Stimulated activated CD4-positive, alpha-beta T cell treated with anti-CD3 and anti-CD28 coated beads, Interleukin-12 subunit alpha, Interleukin-12 subunit beta, amount 100 ng/mL, for 4 hours (primary cell): ENCODE measurements around the gene MCM8.
"Not testable (repeated sequence)": the region's sequence is repeated elsewhere in the genome, so short reads cannot be mapped to it uniquely, and the experiment has no call there.

ENCODE experiments used
- DNase-seq: peaks from one replicate; pipeline ENCODE4 v3.0.0-alpha.2; 2020

MCM8 gene

DNA sequence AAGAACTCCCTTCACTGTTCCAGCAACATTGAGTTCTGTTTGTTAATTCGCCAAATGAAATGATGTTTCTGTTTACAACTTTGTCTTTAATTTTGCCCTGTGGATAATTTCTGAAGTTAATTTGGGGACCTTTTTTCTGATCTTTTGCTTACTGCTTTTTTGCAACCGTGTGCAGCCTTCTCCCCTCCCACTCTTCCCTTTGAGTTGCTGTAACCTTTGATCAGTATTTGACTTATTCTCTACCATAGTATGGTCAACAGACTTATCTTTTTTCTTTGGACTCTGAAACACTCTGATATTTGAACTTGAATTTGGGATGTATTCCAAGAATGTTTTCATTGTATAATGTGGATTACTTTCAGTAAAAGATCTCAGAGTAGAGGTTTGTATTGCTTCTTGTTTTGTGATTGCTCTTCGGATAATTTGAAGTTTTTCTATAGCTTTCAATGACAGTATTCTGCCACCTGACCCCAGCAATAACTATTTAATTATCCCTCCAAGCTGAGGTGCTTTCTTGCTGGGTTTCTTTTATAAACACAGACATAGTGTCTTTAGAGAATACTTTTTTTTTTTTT lies 57.2 kb downstream of the MCM8 start:
- DNase-seq = no peak

DNA sequence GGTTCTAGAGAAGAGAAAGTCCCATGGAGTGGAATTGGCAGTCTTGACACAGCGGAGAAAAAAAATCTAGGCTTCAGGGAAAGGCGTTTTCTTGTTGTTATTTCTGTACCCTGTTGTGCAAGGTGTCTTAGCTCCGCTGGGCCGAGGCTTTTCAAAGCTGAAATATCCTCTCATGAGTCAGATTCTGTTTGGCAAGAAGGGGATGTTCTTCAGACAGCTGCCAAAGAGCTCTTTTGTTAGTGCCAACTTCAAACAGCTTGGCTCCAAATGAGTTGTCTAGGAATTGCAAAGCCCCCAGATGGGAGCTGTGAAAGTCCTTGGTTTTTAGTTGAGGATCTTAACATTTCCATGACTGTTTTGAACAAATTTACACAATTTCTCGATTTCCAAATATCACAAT lies 57.8 kb downstream of the MCM8 start:
- no peak for DNase-seq

DNA sequence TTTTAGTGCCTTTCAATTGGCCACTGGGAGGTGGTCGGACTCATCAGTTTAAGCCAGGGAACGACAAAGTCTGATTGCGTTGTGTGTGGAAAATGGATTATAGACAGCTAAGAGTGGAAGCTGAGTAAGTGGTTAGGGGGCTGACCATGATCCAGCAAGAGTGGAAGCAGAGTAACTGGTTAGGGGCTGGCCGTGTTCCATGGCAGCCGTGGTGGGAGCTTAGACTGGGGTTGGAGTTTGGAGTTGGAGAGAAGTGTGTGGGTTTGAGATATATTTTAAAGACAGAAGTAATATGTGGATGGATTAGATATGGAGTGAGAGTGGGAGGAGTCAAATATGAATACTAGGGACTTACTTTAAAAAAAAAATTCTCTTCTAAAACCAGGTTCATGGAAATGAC lies 61.7 kb downstream of the MCM8 start:
- no peak for DNase-seq

DNA sequence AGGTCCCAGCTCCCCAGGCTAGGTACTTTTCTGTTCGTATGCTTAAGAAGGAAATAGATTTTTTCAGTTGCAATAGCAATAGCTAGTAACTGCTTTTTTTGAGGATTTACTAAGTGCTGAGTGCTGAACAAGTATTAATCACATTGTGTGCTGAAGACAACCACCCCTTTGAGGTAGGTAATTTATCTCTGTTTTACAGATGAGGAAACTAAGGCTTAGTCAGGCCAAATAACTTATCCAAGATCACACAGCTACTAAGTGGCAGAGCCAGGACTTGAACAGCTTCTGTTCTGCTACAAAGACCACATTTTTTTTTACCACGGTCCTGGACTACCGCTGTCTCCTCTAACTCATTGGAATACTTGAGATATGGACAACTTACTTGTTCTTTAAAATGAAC lies 63.6 kb downstream of the MCM8 start:
- DNase-seq = no peak

DNA sequence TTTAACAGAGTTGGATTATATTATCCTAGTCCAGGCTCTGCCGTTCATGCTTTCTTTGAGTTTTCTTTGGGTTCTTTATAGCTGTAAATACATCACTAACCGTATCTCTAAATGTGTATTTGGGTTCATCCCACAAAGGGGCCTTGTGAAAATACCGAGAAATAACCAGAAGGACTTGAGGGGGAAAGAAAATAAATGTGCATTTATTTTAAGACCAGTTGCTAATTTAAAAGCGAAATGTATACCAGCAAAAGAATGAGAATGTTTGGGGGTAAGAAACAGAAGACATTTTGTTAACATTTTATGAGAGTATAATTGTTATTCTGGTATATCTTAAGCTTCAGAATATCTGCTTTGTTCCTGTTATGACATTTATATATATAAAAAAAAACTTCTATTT lies 64.5 kb downstream of the MCM8 start:
- no peak for DNase-seq

DNA sequence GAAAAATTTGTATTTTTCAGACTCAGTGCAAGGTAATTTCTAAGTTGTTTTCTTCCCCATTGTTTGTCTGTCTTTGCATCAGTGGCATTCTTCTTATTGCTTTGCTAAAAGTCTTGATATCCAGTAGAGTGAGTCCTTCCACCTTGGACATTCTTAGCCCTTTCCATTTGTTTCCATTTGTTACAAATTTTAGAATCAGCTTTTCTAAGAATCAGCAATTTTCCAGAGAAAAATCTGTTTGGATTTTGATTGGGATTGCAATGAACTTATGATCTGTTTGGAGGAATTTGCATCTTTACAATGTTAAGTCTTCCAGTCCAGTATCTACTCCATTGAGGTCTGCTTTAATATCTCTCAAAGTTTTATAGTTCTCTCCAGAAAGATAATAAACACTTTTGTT lies 67.0 kb downstream of the MCM8 start:
- DNase-seq = no peak

DNA sequence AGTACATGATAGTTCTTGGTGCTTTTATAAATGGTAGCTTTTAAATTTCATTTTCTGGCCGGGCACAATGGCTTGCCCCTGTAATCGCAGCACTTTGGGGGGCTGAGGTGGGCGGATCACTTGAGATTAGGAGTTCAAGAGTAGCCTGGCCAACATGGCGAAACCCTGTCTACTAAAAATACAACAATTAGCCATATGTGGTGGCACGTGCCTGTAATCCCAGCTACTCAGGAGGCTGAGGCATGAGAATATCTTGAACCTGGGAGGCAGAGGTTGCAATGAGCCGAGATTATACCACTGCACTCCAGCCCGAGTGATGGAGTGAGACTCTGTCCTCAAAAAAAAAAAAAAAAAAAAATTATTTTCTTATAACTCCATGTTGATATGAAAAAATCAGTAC lies 67.4 kb downstream of the MCM8 start:
- no peak for DNase-seq

DNA sequence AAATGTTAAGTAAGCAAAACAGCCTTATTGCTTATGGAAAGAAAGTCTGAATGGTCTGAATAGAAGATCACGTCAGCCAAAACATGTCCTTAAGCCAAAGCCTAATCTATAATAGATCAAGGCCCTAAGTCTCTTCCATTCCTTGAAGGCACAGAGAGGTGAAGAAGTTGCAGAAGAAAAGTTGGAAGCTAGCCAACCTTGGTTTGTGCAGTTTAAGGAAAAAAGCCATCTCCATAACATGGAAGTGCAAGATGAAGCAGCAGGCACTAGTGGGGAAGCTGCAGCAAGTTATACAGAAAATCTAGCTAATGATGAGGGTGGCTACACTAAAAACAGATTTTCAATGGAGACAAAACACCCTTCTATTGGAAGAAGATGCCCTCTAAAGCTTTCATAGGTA lies 74.3 kb downstream of the MCM8 start:
- DNase-seq = no peak

DNA sequence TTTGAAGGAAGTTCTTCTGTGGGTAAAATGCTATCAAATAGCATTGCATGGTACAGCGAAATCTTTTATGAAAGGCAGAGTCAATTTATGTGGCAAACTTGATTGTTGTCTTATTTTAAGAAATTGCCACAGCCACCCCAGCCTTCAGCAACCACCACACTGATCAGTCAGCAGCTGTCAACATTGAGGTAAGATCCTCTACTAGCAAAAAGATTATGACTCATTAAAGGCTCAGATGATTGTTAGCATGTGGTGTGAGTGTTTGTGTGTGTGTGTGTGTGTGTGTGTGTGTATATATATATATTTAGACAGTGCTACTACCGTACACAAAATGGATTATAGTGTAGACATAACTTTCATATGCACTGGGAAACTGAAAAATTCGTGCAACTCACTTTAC lies 75.6 kb downstream of the MCM8 start:
- DNase-seq = no peak

DNA sequence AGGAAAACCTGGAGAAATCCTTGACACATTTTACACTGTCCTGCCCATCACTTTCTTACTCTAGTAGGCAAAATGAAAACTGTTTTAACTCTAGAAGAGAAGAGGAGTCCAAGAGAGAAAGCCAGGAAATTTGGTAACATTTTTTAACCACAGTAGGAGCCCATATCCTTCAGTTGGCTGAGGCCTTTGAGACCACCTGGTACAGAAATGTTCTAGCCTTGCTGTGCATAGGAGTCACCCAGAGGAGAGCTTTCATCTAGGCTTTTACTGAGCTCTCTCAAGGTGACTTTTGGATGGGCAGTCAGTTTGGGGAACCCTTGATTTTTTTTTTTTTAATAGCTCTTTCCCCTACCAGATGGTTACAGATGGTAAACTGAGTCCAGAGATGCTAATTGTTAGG lies 78.4 kb downstream of the MCM8 start:
- DNase-seq = no peak

DNA sequence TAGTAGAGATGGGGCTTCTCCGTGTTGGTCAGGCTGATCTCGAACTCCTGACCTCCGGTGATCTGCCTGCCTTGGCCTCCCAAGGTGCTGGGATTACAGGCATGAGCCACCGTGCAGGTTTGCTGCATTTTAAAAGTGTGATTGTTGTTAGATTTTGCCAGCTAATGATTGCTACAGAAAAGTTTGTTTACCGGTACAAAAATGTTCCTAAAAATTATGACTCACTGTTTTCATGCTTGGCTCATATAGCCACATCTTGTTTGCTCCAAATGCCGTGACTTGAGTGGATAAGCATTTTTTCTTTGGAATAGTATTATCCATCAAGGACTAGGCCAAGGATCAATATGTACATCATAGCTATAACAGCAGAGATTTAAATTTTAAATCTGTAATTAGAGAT lies 79.1 kb downstream of the MCM8 start:
- no peak for DNase-seq

DNA sequence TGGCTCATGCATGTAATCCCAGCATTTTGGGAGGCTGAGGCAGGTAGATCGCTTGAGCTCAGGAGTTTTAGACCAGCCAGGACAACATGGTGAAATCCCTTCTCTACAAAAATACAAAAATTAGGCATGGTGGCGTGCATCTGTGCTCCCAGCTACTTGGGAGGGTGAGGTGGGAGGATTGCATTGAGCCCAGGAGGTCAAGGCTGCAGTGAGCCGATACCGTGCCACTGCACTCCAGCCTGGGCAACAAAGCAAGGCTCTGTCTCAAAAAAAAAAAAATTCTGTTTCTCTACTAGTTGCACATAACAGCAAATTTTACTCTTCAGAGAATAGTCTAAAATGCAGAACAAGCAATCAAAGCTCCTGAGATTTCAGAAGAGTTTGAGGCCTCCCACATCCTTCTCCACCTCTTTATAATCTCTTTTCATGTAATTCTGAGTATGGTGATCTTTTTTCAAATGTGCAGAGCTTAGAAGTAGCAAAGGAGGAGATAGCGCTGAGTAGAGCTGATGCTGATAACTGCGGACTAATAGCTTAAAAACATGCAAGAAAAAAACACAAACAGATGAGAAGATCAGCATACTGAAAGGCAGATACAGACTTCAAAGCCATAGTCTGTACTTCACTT lies 80.1 kb downstream of the MCM8 start:
- no peak for DNase-seq

DNA sequence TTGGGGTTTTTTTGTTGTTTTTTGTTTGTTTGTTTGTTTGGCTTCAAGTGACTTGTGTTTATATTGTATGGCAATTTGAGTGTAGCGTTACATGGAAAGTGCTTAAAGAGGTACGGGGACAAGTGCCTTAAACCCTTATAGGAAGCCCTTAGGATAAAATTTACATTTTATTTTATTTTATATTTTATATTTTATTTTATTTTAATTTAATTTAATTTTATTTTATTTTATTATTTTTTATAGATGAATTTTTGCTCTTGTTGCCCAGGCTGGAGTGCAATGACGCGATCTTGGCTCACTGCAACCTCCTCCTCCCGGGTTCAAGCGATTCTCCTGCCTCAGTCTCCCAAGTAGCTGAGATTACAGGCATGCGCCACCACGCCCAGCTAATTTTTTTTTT lies 82.5 kb downstream of the MCM8 start:
- not testable (repeated sequence) for DNase-seq

DNA sequence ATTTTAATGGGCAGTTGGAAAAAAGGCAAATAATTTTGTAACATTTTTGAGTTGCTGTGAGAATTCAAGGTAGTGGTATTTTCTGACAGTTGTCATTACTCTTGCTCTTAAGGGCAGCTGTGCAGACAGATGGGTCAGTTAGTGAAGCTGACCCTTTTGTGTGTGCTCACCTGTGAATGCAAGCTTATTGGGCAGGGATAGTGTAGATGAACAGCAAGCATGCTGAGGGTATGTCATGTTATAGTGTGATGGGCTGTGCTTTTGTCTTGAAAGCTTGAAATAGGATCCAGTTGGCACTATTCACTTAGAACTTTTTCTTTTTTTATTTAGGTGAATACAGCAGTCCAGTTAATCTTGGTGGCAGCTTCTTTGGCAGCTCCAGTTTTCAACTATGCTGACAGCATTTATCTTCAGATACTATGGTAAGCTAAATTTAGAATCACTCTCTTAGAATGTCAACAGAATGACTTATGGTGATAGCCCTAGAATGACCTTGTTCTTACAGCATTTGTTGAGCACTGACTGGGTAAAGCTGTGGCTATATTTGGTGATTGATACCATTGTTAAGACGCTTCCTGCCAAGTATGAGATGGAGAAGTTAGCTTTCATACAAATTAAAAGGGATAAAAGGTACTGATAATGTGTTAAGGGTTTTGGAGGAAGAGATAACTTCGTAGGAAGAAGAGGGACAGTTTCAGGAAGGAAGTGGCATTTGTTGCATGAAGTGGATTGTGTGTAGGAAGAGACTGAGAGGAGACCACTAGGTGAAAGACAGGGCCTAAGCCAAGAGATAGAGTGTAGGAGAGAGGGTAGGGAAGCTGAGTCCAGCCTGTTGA lies 83.9 kb downstream of the MCM8 start:
- DNase-seq = no peak

DNA sequence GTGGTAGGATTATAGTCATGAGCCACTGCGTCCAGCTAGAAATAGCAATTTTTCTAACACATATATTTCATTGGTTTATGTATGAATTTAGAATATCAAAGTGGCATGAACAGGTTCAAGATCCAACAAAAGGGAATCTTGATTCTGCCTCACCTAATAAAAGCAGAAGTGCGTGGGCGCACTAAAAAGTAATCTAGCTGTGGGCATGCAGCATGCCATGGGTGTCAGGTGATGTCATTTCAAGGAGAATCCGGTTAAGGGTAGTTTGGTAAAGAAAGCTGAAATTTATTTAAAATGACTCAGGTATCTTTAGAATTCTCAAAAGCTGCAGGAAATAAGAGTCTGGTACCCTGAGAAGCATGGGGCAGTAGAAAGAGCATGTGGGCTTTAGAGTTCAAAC lies 85.8 kb downstream of the MCM8 start:
- DNase-seq = no peak

DNA sequence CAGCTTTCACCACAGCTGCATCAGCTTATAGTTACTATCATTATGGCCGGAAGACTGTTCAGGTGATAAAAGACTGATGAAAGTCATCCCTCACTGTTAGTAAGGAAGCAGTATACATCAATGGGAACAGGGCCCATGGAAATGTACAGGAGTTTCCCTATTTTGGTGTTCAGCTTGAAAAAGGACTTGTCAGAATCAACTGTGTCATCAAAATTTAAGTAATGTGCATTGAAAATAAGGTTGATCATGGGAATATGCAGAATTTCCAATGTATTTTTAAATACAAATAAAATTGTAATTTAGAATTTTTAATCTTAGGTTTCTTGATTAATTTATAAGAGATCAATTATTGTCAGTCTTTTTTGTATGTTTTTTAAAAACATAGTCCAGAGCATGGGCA lies 86.6 kb downstream of the MCM8 start:
- no peak for DNase-seq

DNA sequence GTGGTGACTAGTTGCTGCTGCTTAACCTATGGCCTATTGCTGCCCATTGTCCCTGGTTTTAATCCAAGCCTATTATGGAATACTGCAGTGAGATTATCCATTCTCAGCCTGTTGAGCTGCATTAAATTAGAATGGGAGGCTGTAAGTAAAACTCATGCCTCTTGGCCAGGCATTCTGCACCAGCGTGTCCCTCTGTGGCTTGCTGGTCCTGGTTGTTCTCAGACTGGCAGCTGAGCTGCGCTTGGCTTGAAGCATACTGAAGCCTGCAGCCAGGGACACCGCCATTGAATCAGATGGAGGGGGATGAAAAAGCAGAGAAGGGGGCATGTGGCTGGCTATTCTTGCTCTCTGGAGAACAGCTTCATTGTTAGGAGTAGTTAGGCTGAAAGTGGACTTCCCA lies 87.8 kb downstream of the MCM8 start:
- no peak for DNase-seq

DNA sequence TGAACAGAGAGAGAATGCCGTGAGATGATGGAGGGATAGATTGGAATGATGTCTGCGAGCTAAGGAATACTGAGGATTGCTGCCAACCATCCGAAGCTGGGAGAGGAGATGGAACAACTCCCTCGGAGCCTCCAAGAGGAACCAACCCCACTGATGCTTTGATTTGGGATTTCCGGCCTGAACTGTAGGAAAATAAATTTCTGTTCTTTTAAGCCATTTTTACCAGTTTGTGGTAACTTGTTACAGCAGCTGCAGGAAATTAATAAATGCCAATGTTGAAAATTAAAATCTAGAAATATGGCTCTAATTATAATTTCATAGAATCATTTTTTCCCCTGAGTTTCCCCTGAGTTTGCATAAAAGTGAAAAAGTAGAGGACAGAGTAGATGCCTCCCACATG lies 89.3 kb downstream of the MCM8 start:
- no peak for DNase-seq

DNA sequence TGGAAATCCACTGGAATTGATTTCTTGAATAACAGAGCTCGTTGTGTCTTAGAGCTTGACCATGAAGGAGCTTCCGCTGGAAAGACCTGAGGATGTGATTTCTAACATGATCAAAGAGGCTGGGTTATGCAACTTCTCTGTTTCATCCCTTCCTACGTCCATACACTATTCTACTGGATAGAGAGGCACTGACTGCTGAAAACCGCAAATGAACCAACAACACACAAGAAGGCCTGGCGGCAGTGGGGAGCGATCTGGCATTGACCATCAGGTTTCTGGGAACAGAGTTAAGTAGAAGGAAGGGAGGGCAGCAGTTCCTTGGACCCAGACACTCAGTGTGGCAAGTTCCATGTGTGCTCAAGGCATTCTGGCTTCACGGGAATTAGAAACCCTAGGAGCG lies 90.1 kb downstream of the MCM8 start:
- no peak for DNase-seq

DNA sequence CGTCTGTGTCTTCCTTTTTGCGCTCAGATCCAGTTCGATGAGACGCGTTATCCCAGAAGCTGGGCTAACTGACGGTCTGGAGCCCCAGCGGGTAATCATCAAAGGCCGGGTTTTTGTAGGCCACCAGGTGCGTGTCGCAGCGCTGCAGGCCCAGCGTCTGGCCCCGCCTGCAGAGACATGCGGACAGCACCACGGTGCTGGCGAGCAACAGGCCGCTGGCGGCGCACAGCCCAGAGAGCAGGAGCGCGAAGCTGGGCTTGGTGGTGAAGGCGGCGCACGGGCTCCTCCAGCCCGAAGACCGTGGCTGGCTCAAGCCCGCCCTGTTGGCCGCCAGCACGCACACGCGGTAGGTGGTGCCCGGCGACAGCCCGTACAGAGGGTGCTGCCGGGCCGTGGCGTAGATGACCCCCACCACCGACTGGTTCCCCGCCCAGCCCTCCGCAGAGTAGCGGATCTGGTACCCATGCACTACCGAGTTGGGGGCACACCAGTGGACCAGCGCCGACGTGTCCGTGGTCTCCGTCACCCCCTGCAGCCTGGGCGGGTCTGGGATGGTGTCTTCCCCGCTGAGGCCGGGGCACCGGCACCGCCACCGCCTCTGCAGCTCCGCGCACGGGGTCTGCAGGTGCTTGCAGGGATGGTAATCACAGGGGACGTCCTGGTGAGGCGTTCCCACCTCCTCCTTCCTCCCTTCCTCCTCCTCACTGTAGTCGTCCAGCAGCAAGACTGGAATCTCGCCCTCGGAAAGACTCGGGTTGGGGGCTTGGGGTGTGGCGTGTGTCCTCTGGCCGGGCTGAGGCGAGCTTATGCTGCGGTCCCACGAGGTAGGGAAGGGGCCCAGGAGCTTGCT lies 90.7 kb downstream of the MCM8 start:
- DNase-seq = no peak

DNA sequence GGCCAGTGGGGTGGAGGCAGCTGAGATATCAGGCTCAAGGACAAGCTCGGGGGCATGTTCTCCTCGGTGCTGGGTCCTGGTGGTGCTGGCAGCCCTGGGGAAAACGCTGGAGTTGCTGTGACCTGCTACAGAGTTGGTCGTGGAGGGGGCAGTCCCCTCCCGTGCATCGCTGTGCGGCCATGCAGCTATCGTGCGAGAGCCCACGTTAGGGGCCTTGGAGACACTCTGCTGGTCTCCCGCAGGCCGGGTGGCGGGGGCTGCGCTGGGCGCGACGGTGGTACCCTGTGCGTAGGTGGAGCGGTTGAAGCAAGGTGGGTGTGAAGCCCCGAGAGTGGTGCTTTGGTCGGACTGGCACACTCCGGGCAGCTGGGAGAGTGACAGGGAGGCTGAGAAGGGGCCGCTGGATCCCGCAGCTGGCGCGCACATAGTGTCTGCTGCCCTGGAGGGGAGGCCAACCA lies 91.4 kb downstream of the MCM8 start:
- DNase-seq = no peak

DNA sequence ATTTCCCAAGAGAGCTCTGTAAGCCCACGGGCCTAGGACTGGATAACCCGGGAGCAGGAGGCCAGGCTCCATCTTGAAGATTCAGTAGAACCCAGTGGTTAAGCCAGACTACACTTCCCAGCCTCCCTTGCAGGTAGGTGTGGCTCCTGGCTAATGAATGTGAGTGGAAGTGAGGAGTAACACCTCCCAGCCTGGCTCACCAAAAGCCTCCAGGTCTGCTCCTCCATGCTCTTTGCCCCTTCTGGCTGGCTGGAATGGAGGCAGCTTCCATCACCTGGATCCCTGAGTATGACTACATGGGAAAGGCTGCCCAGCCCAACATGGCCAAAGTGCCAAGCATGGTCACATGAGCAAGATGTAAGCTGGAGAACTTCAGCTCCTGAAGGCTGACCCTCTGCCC lies 93.7 kb downstream of the MCM8 start:
- no peak for DNase-seq

DNA sequence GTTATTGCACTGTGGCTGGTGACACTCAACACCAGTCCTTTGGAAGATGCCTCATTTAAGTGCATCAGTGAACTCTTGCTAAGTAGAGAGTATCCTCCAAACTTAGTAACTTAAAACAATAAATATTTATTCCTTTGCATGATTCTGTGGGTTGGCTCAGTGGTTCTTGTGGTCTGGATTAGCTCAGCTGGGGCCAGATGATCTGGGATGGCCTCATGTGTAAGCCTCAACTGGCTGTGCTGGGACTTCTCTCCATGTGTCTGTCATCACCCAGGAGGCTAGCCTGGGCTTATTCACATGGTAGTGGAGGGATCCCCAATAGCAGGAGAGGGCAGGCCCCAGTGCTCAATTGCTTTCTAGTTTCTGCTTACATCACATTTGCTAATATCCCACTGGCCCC lies 95.1 kb downstream of the MCM8 start:
- DNase-seq = no peak

DNA sequence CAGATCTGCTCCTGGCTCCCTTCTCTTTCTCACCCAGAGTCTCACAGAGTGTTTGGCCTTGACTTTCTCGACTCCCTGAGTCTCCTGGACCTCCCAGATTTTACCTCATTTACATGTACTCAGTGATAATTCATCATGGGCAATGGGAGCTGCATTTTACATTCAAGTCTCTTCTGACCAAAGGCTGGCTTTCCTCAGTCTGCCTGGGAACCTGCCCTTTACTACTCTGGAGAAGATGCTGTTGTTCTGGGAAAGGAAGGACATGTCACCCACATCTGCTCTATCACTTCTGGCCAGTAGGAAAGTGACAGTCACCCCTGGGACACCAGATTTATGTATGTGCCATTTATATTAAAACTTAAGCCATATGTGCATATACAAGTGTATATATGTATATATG lies 96.0 kb downstream of the MCM8 start:
- no peak for DNase-seq
